Thyroid gland (tissue), 4 donors: ENCODE data around the gene GID4.

Source experiments
- CTCF ChIP-seq, 6 experiments: fragments of 200-600 bp in 3 of 6; fragments of 450-650 bp in 3 of 6; sonication (generic) in 3 of 6; IDR thresholded peaks; one replicate each; pipeline ENCODE4 v1.5.1; 2016 to 2019; ENCODE audit warnings: antibody characterized with exemption in 6 of 6, mild to moderate bottlenecking in 2 of 6, inconsistent platforms in 1 of 6, moderate library complexity in 1 of 6
- POLR2A ChIP-seq, 2 donors: fragments of 450-650 bp; IDR thresholded peaks; one replicate each; pipeline ENCODE4 v1.6.1; 2017; ENCODE audit warnings: antibody characterized with exemption in 2 of 2, mild to moderate bottlenecking in 2 of 2, moderate library complexity in 1 of 2

DNA sequence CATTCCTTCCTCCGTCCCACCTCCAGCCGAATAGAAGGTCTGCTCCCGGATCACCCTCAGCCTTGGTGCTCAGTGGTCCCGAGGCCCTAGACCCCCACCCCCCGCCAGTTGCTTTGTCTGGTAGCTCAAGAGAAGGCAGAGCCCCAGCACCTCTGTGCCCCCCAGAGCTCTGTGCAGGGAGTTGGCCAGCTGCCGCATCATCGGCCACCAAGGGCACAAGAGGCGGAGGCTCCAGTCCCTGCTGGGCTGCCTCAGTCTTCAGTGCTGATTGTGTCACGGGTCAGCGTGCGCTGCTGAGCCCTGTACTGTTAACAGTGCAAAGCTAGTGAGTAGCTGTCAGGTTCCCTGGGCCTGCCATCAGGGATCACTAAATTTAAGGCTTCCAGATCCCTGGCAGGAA lies 26.3 kb downstream of the GID4 start:
- TF ChIP-seq CTCF (IDR thresholded peaks at IDR 0.05), result no peak
- no peak for TF ChIP-seq POLR2A (IDR thresholded peaks at IDR 0.05)
